Muscle of leg (tissue), 9 donors: Measurements from ENCODE around the gene LCE7A. TPM values are rescaled to one million over a fixed set of nuclear protein-coding genes. Genes with fewer than 3 reads are reported as not detected.

ENCODE experiments used
- polyA plus RNA-seq, 8 donors: library from polyadenylated mRNA; unstranded; fragments of 120-200 nt; gene quantifications; one replicate each; pipeline versions ENCODE4 v1.2.1 to v1.2.3, GENCODE V29; 2013; ENCODE audit warnings: inconsistent platforms in 1 of 8, low replicate concordance in 1 of 8; ENCODE audit not compliant: insufficient read length in 8 of 8, insufficient read depth in 1 of 8
- total RNA-seq: library from RNA; stranded (reverse); fragments of 120-200 nt; gene quantifications from one replicate; pipeline ENCODE4 v1.2.4, GENCODE V29; 2013

The LCE7A gene
- total and polyA plus RNA-seq, 9 donors, result not detected

Other genes with a start within 250 kb of the LCE7A start
- gene LCE3B, start 246.2 kb upstream of the LCE7A start, total RNA-seq, result not detected
- not detected for gene LCE3B, start 246.2 kb upstream of the LCE7A start, polyA plus RNA-seq
- gene LCE3A, start 236.9 kb upstream of the LCE7A start, total RNA-seq, result not detected
- gene LCE3A, start 236.9 kb upstream of the LCE7A start, polyA plus RNA-seq, result not detected
- gene LCE2D, start 196.6 kb upstream of the LCE7A start, total RNA-seq, result not detected
- gene LCE2D, start 196.6 kb upstream of the LCE7A start, polyA plus RNA-seq, result not detected
- gene LCE2C, start 184.7 kb upstream of the LCE7A start, total RNA-seq, result not detected
- not detected for gene LCE2C, start 184.7 kb upstream of the LCE7A start, polyA plus RNA-seq
- gene LCE2B, start 173.9 kb upstream of the LCE7A start, total RNA-seq, result not detected
- gene LCE2B, start 173.9 kb upstream of the LCE7A start, polyA plus RNA-seq, result not detected
- gene LCE2A, start 161.7 kb upstream of the LCE7A start, total RNA-seq, result not detected
- not detected for gene LCE2A, start 161.7 kb upstream of the LCE7A start, polyA plus RNA-seq
- gene LCE4A, start 151.8 kb upstream of the LCE7A start, total RNA-seq, result not detected
- gene LCE4A, start 151.8 kb upstream of the LCE7A start, polyA plus RNA-seq, result not detected
- not detected for gene KPRP, start 102.0 kb upstream of the LCE7A start, total RNA-seq
- gene KPRP, start 102.0 kb upstream of the LCE7A start, polyA plus RNA-seq, result not detected
- gene LCE1F, start 84.9 kb upstream of the LCE7A start, total RNA-seq, result not detected
- gene LCE1F, start 84.9 kb upstream of the LCE7A start, polyA plus RNA-seq, result not detected
- not detected for gene LCE1E, start 73.7 kb upstream of the LCE7A start, total RNA-seq
- not detected for gene LCE1E, start 73.7 kb upstream of the LCE7A start, polyA plus RNA-seq
- not detected for gene LCE1D, start 63.3 kb upstream of the LCE7A start, total RNA-seq
- not detected for gene LCE1D, start 63.3 kb upstream of the LCE7A start, polyA plus RNA-seq
- gene LCE1C, start 53.3 kb upstream of the LCE7A start, total RNA-seq, result not detected
- not detected for gene LCE1C, start 53.3 kb upstream of the LCE7A start, polyA plus RNA-seq
- not detected for gene LCE1B, start 48.0 kb upstream of the LCE7A start, total RNA-seq
- not detected for gene LCE1B, start 48.0 kb upstream of the LCE7A start, polyA plus RNA-seq
- gene LCE1A, start 32.5 kb upstream of the LCE7A start, total RNA-seq, result not detected
- gene LCE1A, start 32.5 kb upstream of the LCE7A start, polyA plus RNA-seq, result not detected
- not detected for gene LCE6A, start 17.1 kb upstream of the LCE7A start, total RNA-seq
- gene LCE6A, start 17.1 kb upstream of the LCE7A start, polyA plus RNA-seq, result not detected
- not detected for gene SMCP, start 18.3 kb downstream of the LCE7A start, total RNA-seq
- gene SMCP, start 18.3 kb downstream of the LCE7A start, polyA plus RNA-seq, result not detected
- gene IVL, start 48.5 kb downstream of the LCE7A start, total RNA-seq, result not detected
- 1 to 10 TPM in 1 of 8 donors, under 1 TPM in 3, not detected in 4; 0.11 to 8.1 (median 0.32) TPM for gene IVL, start 48.5 kb downstream of the LCE7A start, polyA plus RNA-seq
- not detected for gene SPRR5, start 87.2 kb downstream of the LCE7A start, total RNA-seq
- gene SPRR5, start 87.2 kb downstream of the LCE7A start, polyA plus RNA-seq, result not detected
- gene SPRR4, start 110.7 kb downstream of the LCE7A start, total RNA-seq, result not detected
- gene SPRR4, start 110.7 kb downstream of the LCE7A start, polyA plus RNA-seq, result not detected
- gene SPRR1A, start 124.1 kb downstream of the LCE7A start, total RNA-seq, result not detected
- gene SPRR1A, start 124.1 kb downstream of the LCE7A start, polyA plus RNA-seq, result not detected
- not detected for gene SPRR3, start 141.8 kb downstream of the LCE7A start, total RNA-seq
- gene SPRR3, start 141.8 kb downstream of the LCE7A start, polyA plus RNA-seq, result 10 to 100 TPM in 1 of 8 donors, 1 to 10 TPM in 1, under 1 TPM in 2, not detected in 4; 0.18 to 38.9 (median 0.90) TPM
- not detected for gene SPRR1B, start 171.2 kb downstream of the LCE7A start, total RNA-seq
- 1 to 10 TPM in 1 of 8 donors, under 1 TPM in 1, not detected in 6; 0.73 to 2.8 TPM for gene SPRR1B, start 171.2 kb downstream of the LCE7A start, polyA plus RNA-seq
- not detected for gene SPRR2D, start 181.1 kb downstream of the LCE7A start, total RNA-seq
- not detected for gene SPRR2D, start 181.1 kb downstream of the LCE7A start, polyA plus RNA-seq
- gene SPRR2A, start 197.5 kb downstream of the LCE7A start, total RNA-seq, result not detected
- not detected for gene SPRR2A, start 197.5 kb downstream of the LCE7A start, polyA plus RNA-seq
- gene SPRR2B, start 211.6 kb downstream of the LCE7A start, total RNA-seq, result not detected
- under 1 TPM in 1 of 8 donors, not detected in 7; 0.50 TPM for gene SPRR2B, start 211.6 kb downstream of the LCE7A start, polyA plus RNA-seq
- gene SPRR2E, start 234.5 kb downstream of the LCE7A start, total RNA-seq, result not detected
- gene SPRR2E, start 234.5 kb downstream of the LCE7A start, polyA plus RNA-seq, result not detected